GM19240 (cell line): ENCODE data around the gene BPTF.
"Not testable (repeated sequence)": the region's sequence is repeated elsewhere in the genome, so short reads cannot be mapped to it uniquely, and the experiment has no call there.

Experiments
- DNase-seq: peaks from one replicate; pipeline ENCODE4 v3.0.0; 2011; ENCODE audit warnings: low spot score; ENCODE audit not compliant: insufficient read length

BPTF gene

GRCh38 chr17:67879662-67880061 is 54.4 kb downstream of the BPTF start:
- DNase-seq: no peak

GRCh38 chr17:67881083-67881482 is 55.8 kb downstream of the BPTF start:
- no peak for DNase-seq

GRCh38 chr17:67884741-67885140 is 59.4 kb downstream of the BPTF start:
- DNase-seq: no peak

DNA sequence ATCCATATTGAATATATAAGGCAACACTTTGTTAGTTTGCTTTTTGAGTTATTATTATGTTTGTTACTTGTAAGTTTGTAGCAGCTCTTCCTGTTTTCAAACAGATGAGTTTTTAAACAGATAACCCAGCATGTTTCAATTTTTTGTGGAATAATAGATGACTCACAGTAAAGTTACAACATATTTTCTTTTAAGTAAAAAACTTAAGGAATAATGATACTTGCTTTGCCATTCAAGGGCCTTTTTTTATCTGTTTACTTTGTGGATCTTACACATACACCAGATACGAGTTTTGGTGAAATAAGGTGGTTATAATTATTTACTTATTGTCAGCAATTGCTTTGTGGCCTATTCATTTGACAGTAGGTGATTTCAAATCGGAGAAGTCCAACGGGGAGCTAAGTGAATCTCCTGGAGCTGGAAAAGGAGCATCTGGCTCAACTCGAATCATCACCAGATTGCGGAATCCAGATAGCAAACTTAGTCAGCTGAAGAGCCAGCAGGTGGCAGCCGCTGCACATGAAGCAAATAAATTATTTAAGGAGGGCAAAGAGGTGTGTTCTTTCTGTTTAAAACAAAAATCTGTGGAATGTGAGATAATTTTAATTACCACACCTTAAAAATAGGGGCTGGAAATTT is 66.3 kb downstream of the BPTF start:
- DNase-seq: no peak

DNA sequence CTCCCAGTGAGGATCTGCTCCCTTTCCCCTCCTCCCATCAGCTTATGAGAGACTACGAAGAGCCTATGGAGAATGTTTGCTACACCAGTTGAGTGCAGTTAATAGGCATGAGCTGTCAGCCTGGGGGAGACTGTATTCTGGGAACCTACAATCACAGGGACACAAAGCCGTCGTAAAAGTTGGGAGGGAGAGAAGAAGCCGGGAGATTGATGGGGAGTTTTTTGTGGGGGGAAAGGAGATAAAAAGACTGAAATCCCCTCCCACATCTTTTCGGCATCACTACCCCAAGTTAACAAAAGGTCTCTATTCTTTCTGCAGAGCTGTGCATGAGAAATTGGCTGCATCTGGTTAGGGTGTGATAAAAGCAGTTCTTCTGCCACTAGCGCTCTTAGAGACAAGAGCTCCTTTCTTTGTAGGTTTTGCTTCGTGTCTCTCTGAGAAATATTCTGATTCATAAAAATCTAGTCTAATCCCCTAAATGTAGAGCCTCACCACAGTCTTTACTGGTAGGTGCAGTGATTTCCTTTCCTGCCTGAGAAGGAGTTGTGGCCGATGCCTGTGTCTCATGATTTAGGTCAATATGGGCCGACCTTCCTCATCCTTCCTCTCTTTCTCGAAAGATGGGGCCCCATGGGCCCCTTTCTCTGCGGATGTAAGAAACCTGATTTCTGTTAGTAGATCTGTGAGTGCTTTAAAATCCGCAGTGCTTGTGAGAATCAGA is 77.4 kb downstream of the BPTF start:
- DNase-seq: no peak

- not testable (repeated sequence) for DNase-seq
Measured at GRCh38 chr17:67905298-67905697, 80.0 kb downstream of the BPTF start.

- not testable (repeated sequence) for DNase-seq
Measured at GRCh38 chr17:67910117-67910803, 85.0 kb downstream of the BPTF start.

- DNase-seq: no peak
Measured at GRCh38 chr17:67911059-67911782, 85.9 kb downstream of the BPTF start.

DNA sequence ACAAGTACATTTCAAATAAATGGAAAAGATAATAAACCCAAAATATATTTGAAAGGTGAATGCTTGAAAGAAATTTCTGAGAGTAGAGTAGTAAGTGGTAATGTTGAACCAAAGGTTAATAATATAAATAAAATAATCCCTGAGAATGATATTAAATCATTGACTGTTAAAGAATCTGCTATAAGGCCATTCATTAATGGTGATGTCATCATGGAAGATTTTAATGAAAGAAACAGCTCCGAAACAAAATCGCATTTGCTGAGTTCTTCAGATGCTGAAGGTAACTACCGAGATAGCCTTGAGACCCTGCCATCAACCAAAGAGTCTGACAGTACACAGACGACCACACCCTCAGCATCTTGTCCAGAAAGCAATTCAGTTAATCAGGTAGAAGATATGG is 86.8 kb downstream of the BPTF start:
- DNase-seq: no peak

- no peak for DNase-seq
Measured at GRCh38 chr17:67912656-67913055, 87.4 kb downstream of the BPTF start.

- DNase-seq: no peak
Measured at GRCh38 chr17:67920212-67920611, 94.9 kb downstream of the BPTF start.

- DNase-seq: no peak
Measured at GRCh38 chr17:67922503-67922902, 97.2 kb downstream of the BPTF start.

- not testable (repeated sequence) for DNase-seq
Measured at GRCh38 chr17:67928842-67929241, 103.5 kb downstream of the BPTF start.

DNA sequence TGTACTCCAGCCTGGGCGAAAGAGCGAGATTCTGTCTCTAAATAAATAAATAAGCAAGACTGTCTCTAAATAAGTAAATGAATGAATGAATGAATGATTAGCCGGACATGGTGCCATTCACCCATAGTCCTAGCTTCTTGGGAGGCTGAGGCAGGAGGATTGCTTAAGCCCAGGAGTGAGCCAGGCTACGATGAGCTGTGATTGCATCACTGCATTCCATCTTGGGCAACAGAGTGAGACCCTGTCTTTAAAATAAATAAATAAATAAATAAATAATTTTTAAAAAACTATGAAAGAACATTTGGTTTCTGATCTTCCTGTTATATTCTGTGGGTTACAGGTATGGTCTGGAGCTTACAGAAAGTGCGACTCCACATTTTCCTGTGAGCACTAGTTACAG is 105.9 kb downstream of the BPTF start:
- DNase-seq: no peak

DNA sequence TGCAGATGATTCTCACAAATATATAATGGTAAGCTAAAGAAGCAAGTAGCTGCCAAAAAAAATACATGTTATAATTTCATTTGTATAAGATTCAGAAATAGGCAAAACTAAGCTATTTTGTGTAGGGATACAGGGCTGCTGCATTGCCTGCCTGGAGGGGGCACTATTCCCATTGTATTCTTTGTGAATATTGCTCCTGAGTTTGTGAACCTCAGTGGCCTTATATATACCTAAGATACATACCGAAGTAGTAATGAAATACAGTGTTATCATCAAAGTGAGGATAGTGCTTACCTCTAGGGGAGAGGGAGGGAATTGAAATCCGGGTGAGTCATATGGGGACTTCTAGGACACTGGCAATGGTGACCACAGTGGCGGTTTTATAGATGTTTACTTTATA is 117.5 kb downstream of the BPTF start:
- no peak for DNase-seq

DNA sequence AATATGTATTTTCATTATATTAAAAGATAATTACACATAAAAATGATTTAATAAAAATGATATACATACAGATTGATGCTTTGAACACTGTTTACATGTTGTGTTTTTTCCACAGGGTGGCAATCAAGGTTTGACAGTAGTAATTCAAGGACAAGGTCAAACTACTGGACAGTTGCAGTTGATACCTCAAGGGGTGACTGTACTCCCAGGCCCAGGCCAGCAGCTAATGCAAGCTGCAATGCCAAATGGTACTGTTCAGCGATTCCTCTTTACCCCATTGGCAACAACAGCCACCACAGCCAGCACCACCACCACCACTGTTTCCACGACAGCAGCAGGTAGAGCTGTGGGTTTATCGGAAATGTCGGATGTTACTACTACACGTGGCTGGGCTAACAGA is 118.7 kb downstream of the BPTF start:
- DNase-seq: no peak

GRCh38 chr17:67946513-67946912 is 121.2 kb downstream of the BPTF start:
- no peak for DNase-seq

DNA sequence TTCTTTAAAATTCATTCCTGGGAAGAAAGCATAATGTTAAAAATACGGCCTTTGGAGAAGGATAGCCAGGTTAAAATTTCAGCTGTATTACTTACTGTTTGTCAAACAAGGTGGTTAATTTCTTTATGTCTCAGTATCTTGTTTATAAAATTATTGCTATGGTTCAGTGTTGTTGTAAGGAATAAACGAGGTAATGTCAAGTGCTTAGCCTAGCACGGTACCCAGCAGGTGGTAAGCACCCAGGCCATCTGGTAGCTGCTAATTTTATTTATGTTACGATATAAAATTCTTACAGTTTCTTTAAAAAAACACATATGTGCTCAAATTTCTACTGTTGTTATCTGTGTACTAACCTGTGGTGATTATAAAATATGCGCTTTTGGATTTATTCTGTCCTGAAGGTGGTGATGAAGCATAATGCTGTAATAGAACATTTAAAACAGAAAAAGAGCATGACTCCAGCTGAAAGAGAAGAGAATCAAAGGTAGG is 122.1 kb downstream of the BPTF start:
- no peak for DNase-seq

- DNase-seq: no peak
Measured at GRCh38 chr17:67950945-67951344, 125.6 kb downstream of the BPTF start.

- no peak for DNase-seq
Measured at GRCh38 chr17:67959510-67959909, 134.2 kb downstream of the BPTF start.

DNA sequence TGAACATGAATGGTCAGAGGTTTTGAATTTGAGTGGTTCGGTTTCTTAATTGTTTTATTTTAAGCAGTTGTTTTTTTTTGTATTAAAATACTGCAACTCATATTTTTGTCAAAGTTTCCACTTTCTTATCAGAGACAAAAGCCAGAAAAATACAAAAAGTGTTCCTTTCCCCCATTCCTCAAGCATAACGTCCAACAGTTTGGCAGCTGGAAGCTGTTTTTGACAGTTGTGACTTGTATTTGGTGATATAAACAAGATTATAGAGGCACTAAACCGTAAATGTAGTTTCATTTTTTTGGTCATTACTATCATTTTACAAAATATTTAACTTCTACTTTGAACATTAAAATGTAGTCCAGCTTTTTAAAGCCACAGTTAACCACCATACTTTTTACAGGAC is 135.0 kb downstream of the BPTF start:
- not testable (repeated sequence) for DNase-seq

DNA sequence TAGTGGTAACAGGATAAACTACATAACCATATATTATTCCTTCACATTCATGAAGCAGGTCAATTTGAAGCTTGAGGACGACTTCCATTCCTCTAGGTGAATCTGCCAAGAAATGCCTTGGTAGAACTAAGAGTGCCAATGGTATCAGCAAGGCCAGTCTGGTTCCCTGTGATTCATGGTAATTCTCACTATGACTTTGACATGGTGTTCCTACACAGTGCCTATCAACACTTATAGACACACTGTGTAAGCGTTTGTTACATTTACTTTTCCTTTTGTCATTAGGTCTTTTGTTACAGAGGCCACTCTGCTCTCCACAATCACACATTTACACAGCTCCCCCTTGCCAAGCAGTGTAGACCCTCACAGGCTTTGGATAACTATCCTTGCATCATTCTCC is 136.9 kb downstream of the BPTF start:
- not testable (repeated sequence) for DNase-seq
